Stimulated activated CD8-positive, alpha-beta memory T cell treated with anti-CD3 and anti-CD28 coated beads, Interleukin-2, amount 100 ng/mL, for 1 hour (primary cell): ENCODE data around the gene EIF4ENIF1.
"Not testable (repeated sequence)": the region's sequence is repeated elsewhere in the genome, so short reads cannot be mapped to it uniquely, and the experiment has no call there.

Source experiments
- DNase-seq, 2 donors: peaks; one replicate each; pipeline ENCODE4 v3.0.0-alpha.2; 2020; ENCODE audit warnings: low read depth in 2 of 2

EIF4ENIF1 gene

GRCh38 chr22:31445642-31446041 is 44.0 kb downstream of the EIF4ENIF1 start:
- DNase-seq, result no peak

GRCh38 chr22:31443516-31443915 is 46.1 kb downstream of the EIF4ENIF1 start:
- DNase-seq, result no peak

- no peak for DNase-seq
Measured at GRCh38 chr22:31442768-31443489, 46.7 kb downstream of the EIF4ENIF1 start.

GRCh38 chr22:31441652-31442051 is 48.0 kb downstream of the EIF4ENIF1 start:
- DNase-seq, result no peak

- no peak for DNase-seq
Measured at GRCh38 chr22:31440681-31441080, 49.0 kb downstream of the EIF4ENIF1 start.

- no peak for DNase-seq
Measured at GRCh38 chr22:31439808-31440207, 49.8 kb downstream of the EIF4ENIF1 start.

GRCh38 chr22:31436132-31436531 is 53.5 kb downstream of the EIF4ENIF1 start:
- no peak for DNase-seq

- DNase-seq, result no peak
Measured at GRCh38 chr22:31431950-31432349, 57.7 kb downstream of the EIF4ENIF1 start.

- DNase-seq, result no peak
Measured at GRCh38 chr22:31425331-31426050, 64.2 kb downstream of the EIF4ENIF1 start.

- not testable (repeated sequence) for DNase-seq
Measured at GRCh38 chr22:31402350-31402749, 87.3 kb downstream of the EIF4ENIF1 start.

- no peak for DNase-seq
Measured at GRCh38 chr22:31400023-31400397, 89.6 kb downstream of the EIF4ENIF1 start.

GRCh38 chr22:31399211-31400022 is 90.2 kb downstream of the EIF4ENIF1 start, which contains the start of gene DRG1:
DRG1 (plus strand) TSS chr22:31399604; CDS start chr22:31399684, 80 bp downstream.
- peak; percentile 91 to 94 for DNase-seq

GRCh38 chr22:31398231-31398630 is 91.4 kb downstream of the EIF4ENIF1 start:
- no peak for DNase-seq

- no peak for DNase-seq
Measured at GRCh38 chr22:31394326-31394725, 95.3 kb downstream of the EIF4ENIF1 start.

GRCh38 chr22:31393893-31394292 is 95.7 kb downstream of the EIF4ENIF1 start:
- DNase-seq, result no peak
